Measurements from ENCODE around the gene PARL.

The PARL gene

GRCh38 chr3:183818706-183819624 is 65.7 kb downstream of the PARL start:
- no peak for TF ChIP-seq CTCF (conservative IDR thresholded peaks at IDR 0.05; ENCODE audit: low read depth, low read length)
- H3K4me3 ChIP-seq (ENCODE audit: low read length), result no peak overlapping the region
- no peak for DNase-seq (ENCODE audit: low read depth)

GRCh38 chr3:183818041-183818620 is 66.5 kb downstream of the PARL start:
- no peak for TF ChIP-seq CTCF (conservative IDR thresholded peaks at IDR 0.05; ENCODE audit: low read depth, low read length)
- no peak for DNase-seq (ENCODE audit: low read depth)
- H3K4me3 ChIP-seq (ENCODE audit: low read length), result no peak overlapping the region

GRCh38 chr3:183817639-183818038 is 67.0 kb downstream of the PARL start:
- no peak for DNase-seq (ENCODE audit: low read depth)
- no peak for TF ChIP-seq CTCF (conservative IDR thresholded peaks at IDR 0.05; ENCODE audit: low read depth, low read length)
- H3K4me3 ChIP-seq (ENCODE audit: low read length), result no peak overlapping the region

- H3K4me3 ChIP-seq (ENCODE audit: low read length), result no peak overlapping the region
- no peak for DNase-seq (ENCODE audit: low read depth)
- no peak for TF ChIP-seq CTCF (conservative IDR thresholded peaks at IDR 0.05; ENCODE audit: low read depth, low read length)
These were observed 67.8 kb downstream of the PARL start for GRCh38 chr3:183816681-183817510.

- no peak overlapping the region for H3K4me3 ChIP-seq (ENCODE audit: low read length)
- DNase-seq (ENCODE audit: low read depth), result no peak
- no peak for TF ChIP-seq CTCF (conservative IDR thresholded peaks at IDR 0.05; ENCODE audit: low read depth, low read length)
These were observed 68.7 kb downstream of the PARL start for GRCh38 chr3:183815951-183816475.

GRCh38 chr3:183815563-183815940 is 69.1 kb downstream of the PARL start:
- no peak for TF ChIP-seq CTCF (conservative IDR thresholded peaks at IDR 0.05; ENCODE audit: low read depth, low read length)
- no peak overlapping the region for H3K4me3 ChIP-seq (ENCODE audit: low read length)
- no peak for DNase-seq (ENCODE audit: low read depth)
